ENCODE measurements around the gene RICTOR. TPM values are rescaled to one million over a fixed set of nuclear protein-coding genes. Genes with fewer than 3 reads are reported as not detected.
A peak's percentile ranks its signal among the peaks of the same experiment; 100 is the strongest.

Gene RICTOR
- polyA plus RNA-seq, 3 donors, result 3.5 to 12.8 (median 7.0) TPM

DNA sequence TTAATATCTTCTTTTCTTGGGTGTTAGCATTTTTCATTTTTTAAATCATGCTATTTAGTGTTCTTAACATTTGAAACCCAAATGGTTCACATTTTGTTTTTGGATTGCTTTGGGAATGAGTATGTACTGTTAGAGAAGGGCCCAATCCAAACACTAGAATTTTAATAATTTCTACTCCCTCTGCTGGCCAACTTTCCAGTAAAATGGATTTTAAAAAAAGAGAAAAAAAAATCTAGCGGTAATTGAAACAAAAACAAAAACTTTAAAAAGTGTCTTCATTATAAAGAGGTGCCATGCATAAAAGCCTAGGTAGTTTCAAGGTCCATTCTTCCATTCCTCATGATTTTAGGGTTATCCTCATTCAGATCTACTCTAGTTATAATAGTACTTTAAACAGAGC is 32.1 kb upstream of the RICTOR start:
- no CpG with 5 or more reads among the region's 1 CpG for WGBS (ENCODE audit: insufficient coverage)
- H3K27me3 ChIP-seq (ENCODE audit: control insufficient read depth in 2 of 2, insufficient read depth in 2 of 2, low read length in 2 of 2), result no peaks in the 10 kb centered on the region
- H3K27me3 Mint-ChIP-seq (ENCODE audit: low read depth in 3 of 3), result peaks cover 0 to 1% (median 0%) of the 10 kb centered on the region in 3 donors
- H3K27ac ChIP-seq (ENCODE audit: low read depth in 1 of 2, low read length in 2 of 2), result no peak overlapping the region
- H3K27ac Mint-ChIP-seq, result no peak overlapping the region
- peaks cover 69 to 89% of the 10 kb centered on the region in 2 donors for H3K36me3 Mint-ChIP-seq
- H3K4me2 ChIP-seq (replicated peaks; ENCODE audit: extremely low read depth, low read length, poor library complexity, severe bottlenecking), result no peak overlapping the region
- intact Hi-C loops (cut with micrococcal nuclease), result no loop called here
- H3K9me3 ChIP-seq (replicated peaks in 1 of 2; ENCODE audit: control insufficient read depth in 1 of 2, insufficient read depth in 1 of 2, low read length in 2 of 2), result no peaks in the 10 kb centered on the region
- TF ChIP-seq, protein P1, sequence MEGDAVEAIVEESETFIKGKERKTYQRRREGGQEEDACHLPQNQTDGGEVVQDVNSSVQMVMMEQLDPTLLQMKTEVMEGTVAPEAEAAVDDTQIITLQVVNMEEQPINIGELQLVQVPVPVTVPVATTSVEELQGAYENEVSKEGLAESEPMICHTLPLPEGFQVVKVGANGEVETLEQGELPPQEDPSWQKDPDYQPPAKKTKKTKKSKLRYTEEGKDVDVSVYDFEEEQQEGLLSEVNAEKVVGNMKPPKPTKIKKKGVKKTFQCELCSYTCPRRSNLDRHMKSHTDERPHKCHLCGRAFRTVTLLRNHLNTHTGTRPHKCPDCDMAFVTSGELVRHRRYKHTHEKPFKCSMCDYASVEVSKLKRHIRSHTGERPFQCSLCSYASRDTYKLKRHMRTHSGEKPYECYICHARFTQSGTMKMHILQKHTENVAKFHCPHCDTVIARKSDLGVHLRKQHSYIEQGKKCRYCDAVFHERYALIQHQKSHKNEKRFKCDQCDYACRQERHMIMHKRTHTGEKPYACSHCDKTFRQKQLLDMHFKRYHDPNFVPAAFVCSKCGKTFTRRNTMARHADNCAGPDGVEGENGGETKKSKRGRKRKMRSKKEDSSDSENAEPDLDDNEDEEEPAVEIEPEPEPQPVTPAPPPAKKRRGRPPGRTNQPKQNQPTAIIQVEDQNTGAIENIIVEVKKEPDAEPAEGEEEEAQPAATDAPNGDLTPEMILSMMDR (IDR thresholded peaks at IDR 0.05), result peak; percentile 13
- peaks cover 2% of the 10 kb centered on the region for H3K4me1 Mint-ChIP-seq
- peaks cover 90% of the 10 kb centered on the region for H4K20me1 ChIP-seq (ENCODE audit: insufficient read depth, low read length)
- H3K79me2 ChIP-seq (ENCODE audit: insufficient read depth, low read length), result no peaks in the 10 kb centered on the region
- H3K4me3 Mint-ChIP-seq, result no peak overlapping the region
- no peaks in the 10 kb centered on the region for H3K9me3 Mint-ChIP-seq
- H2AFZ ChIP-seq (ENCODE audit: insufficient read depth, low read depth, low read length, poor library complexity, severe bottlenecking), result no peak overlapping the region
- H3K4me1 ChIP-seq (ENCODE audit: control insufficient read depth in 1 of 2, insufficient read depth in 2 of 2, low read length in 2 of 2), result no peaks in the 10 kb centered on the region
- peaks cover 86 to 91% of the 10 kb centered on the region in 2 donors for H3K36me3 ChIP-seq (replicated peaks in 1 of 2; ENCODE audit: control insufficient read depth in 1 of 2, insufficient read depth in 2 of 2, low read length in 2 of 2)
- no peak overlapping the region for H3K4me3 ChIP-seq (replicated peaks in 1 of 3; ENCODE audit: low read depth in 2 of 3, low read length in 3 of 3)
- no peak overlapping the region for H3K9ac ChIP-seq (ENCODE audit: insufficient read depth, low read length, poor library complexity, severe bottlenecking)
- no peak for DNase-seq

DNA sequence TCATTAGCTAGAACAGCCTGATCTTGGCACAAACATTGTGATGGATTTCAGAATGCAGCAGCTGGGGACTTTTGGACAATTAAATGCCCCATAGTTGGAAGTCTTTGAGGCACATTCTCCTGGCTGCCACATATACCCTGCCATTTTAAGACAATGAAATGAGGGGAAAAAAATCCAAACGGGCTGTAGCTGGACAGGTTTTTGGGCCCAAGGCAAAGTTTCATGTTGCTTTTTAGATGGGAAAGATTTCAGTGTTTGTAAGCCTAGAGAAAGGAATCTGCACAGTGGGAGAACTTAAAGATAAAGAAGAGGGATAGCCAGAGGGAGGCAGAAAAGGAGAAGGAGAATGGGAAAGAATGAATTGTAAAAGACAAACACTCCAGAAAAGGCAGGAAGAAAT is 30.0 kb upstream of the RICTOR start:
- peaks cover 66 to 70% of the 10 kb centered on the region in 2 donors for H3K36me3 ChIP-seq (replicated peaks in 1 of 2; ENCODE audit: control insufficient read depth in 1 of 2, insufficient read depth in 2 of 2, low read length in 2 of 2)
- intact Hi-C loops (cut with micrococcal nuclease), result no loop called here
- TF ChIP-seq, protein P1 (IDR thresholded peaks at IDR 0.05), result no peak
- no peak overlapping the region for H3K9ac ChIP-seq (ENCODE audit: insufficient read depth, low read length, poor library complexity, severe bottlenecking)
- Mint-ChIP-seq H3K9me3 (no peaks in the 10 kb centered on the region), H3K4me1 (peaks cover 2% of the 10 kb centered on the region), H3K27me3 (ENCODE audit: low read depth in 3 of 3) (peaks cover 0 to 1% (median 0%) of the 10 kb centered on the region in 3 donors), H3K27ac (no peak overlapping the region), H3K4me3 (no peak overlapping the region), H3K36me3 (peaks cover 54 to 71% of the 10 kb centered on the region in 2 donors)
- no peak overlapping the region for H3K4me2 ChIP-seq (replicated peaks; ENCODE audit: extremely low read depth, low read length, poor library complexity, severe bottlenecking)
- WGBS (ENCODE audit: insufficient coverage), result no CpG with 5 or more reads among the region's 1 CpG
- DNase-seq, result no peak
- no peaks in the 10 kb centered on the region for H3K4me1 ChIP-seq (ENCODE audit: control insufficient read depth in 1 of 2, insufficient read depth in 2 of 2, low read length in 2 of 2)
- H3K27me3 ChIP-seq (ENCODE audit: control insufficient read depth in 2 of 2, insufficient read depth in 2 of 2, low read length in 2 of 2), result no peaks in the 10 kb centered on the region
- no peaks in the 10 kb centered on the region for H3K79me2 ChIP-seq (ENCODE audit: insufficient read depth, low read length)
- no peaks in the 10 kb centered on the region for H3K9me3 ChIP-seq (replicated peaks in 1 of 2; ENCODE audit: control insufficient read depth in 1 of 2, insufficient read depth in 1 of 2, low read length in 2 of 2)
- H2AFZ ChIP-seq (ENCODE audit: insufficient read depth, low read depth, low read length, poor library complexity, severe bottlenecking), result no peak overlapping the region
- peaks cover 86% of the 10 kb centered on the region for H4K20me1 ChIP-seq (ENCODE audit: insufficient read depth, low read length)
- no peak overlapping the region for H3K27ac ChIP-seq (ENCODE audit: low read depth in 1 of 2, low read length in 2 of 2)
- no peak overlapping the region for H3K4me3 ChIP-seq (replicated peaks in 1 of 3; ENCODE audit: low read depth in 2 of 3, low read length in 3 of 3)

All from CD14-positive monocyte (primary cell).